Heart left ventricle (tissue), 16 donors: ENCODE measurements around the gene DYSF. TPM values are rescaled to one million over a fixed set of nuclear protein-coding genes. Genes with fewer than 3 reads are reported as not detected.

Source experiments
- ATAC-seq, 4 donors: fragments of 200-7000 bp; cut with Tn5 transposase; one replicate each; pipeline ENCODE4 v1.9.1; 2020 to 2022; ENCODE audit warnings: moderate library complexity in 4 of 4, mild to moderate bottlenecking in 3 of 4, moderate number of reproducible peaks in 1 of 4
- DNase-seq, 5 donors: peaks; one replicate each; pipeline ENCODE4 v3.0.0-alpha.2; 2020
- H3K27ac ChIP-seq, 12 donors: fragments of 200-600 bp; sonication (generic) in 4 of 12; one replicate each; pipeline versions ENCODE4 v1.5.0 to v1.8.0; 2016 to 2022; ENCODE audit warnings: mild to moderate bottlenecking in 2 of 12
- H3K27me3 ChIP-seq, 9 donors: fragments of 200-600 bp; sonication (generic) in 2 of 9; one replicate each; pipeline versions ENCODE4 v1.5.1 to v1.8.0; 2016 to 2022; ENCODE audit warnings: mild to moderate bottlenecking in 3 of 9
- H3K36me3 ChIP-seq, 9 donors: fragments of 200-600 bp; sonication (generic) in 2 of 9; one replicate each; pipeline versions ENCODE4 v1.5.0 to v1.8.0; 2018 to 2022; ENCODE audit warnings: mild to moderate bottlenecking in 2 of 9
- H3K4me1 ChIP-seq, 12 donors: fragments of 200-600 bp; sonication (generic) in 4 of 12; one replicate each; pipeline versions ENCODE4 v1.5.0 to v1.8.0; 2016 to 2022; ENCODE audit warnings: mild to moderate bottlenecking in 3 of 12
- H3K4me3 ChIP-seq, 12 donors: fragments of 200-600 bp; sonication (generic) in 4 of 12; one replicate each; pipeline versions ENCODE4 v1.5.0 to v1.8.0; 2017 to 2022; ENCODE audit warnings: mild to moderate bottlenecking in 9 of 12, moderate library complexity in 4 of 12
- H3K9me3 ChIP-seq, 12 donors: fragments of 200-600 bp; sonication (generic) in 4 of 12; one replicate each; pipeline versions ENCODE4 v1.5.0 to v1.8.0; 2016 to 2022; ENCODE audit warnings: mild to moderate bottlenecking in 1 of 12
- POLR2A ChIP-seq, 2 donors: fragments of 450-650 bp; IDR thresholded peaks; one replicate each; pipeline ENCODE4 v1.6.1; 2017; ENCODE audit warnings: antibody characterized with exemption in 2 of 2, mild to moderate bottlenecking in 2 of 2, moderate library complexity in 2 of 2
- WGBS, 4 donors: extraction: QIAGEN DNeasy Blood & Tissue Kit in 2 of 4; methylation state at CpG; one replicate each; pipeline versions ENCODE4 v1.1.5 to v1.1.7; 2013 to 2018; 5-methylcytosine and 5-hydroxymethylcytosine counted together
- intact Hi-C, 10 donors: fragments of 100-400 bp; cut with DNase I; formaldehyde crosslinking; loops; one replicate each; pipeline versions ENCODE4 v1.11.1 to v1.14.2; 2022
- polyA plus RNA-seq, 2 donors: library from polyadenylated mRNA; stranded (reverse); fragments of 200-250 nt; gene quantifications; one replicate each; pipeline ENCODE4 v1.2.3, GENCODE V29; 2013
- total RNA-seq, 9 donors: library from RNA; depleted of rRNA in 2 of 9; stranded (reverse); fragments of >200 nt in 2 of 9; fragmentation: NEBNext Ultra II Directional in 3 of 9; extraction: Animal tissue kit (Norgen Biotek cat#: 25700) in 3 of 9; gene quantifications; one replicate each; pipeline versions ENCODE4 v1.1.0 to v1.2.4, GENCODE V29; 2016 to 2023
- TF ChIP-seq, protein P1 (sequence below), 12 donors: fragments of 200-600 bp; sonication (generic) in 4 of 12; IDR thresholded peaks; one replicate each; pipeline versions ENCODE4 v1.5.0 to v1.8.0; 2018 to 2022; ENCODE audit warnings: antibody characterized with exemption in 12 of 12, mild to moderate bottlenecking in 5 of 12
- donor health status: ischemic (EF 13 %, LVEDD 7.1; RV severe dilation, severe dysfunction).
- donor health status: healthy with polysubstance abuse.
- donor health status: DM: no; HTN: yes; CAD: no.
- donor health status: DM: no; HTN: no; CAD: no.
- donor health status: ischemic (EF 25% LVEDD 6.9; RV normal size, moderate dysfunction).
- donor health status: ischemic (EF 25% LVEDD 5.7; RV mildly dilated, moderate dysfunction).
- donor health status: healthy.
- donor health status: DM: yes; HTN: yes; CAD: no.
- donor health status: ischemic (EF 35%, LVEDD 5.7; RV mildly dilated, moderate dysfunction).
- donor health status: nonischemic (EF 11% LVEDD 7.7; RV severe dilation, severe dysfunction).
- donor health status: DM: yes; HTN: yes; CAD: no.
- donor health status: PGD.
- donor health status: ischemic (EF 29% LVEDD 5.4; RV normal size, mild dysfunction).
- donor health status: nonischemic (EF 23%, LVEDD 6.1; RV moderate dilation, normal function).

DYSF gene
- total and polyA plus RNA-seq, 11 donors: 25.5 to 99.9 (median 78.6) TPM

DNA sequence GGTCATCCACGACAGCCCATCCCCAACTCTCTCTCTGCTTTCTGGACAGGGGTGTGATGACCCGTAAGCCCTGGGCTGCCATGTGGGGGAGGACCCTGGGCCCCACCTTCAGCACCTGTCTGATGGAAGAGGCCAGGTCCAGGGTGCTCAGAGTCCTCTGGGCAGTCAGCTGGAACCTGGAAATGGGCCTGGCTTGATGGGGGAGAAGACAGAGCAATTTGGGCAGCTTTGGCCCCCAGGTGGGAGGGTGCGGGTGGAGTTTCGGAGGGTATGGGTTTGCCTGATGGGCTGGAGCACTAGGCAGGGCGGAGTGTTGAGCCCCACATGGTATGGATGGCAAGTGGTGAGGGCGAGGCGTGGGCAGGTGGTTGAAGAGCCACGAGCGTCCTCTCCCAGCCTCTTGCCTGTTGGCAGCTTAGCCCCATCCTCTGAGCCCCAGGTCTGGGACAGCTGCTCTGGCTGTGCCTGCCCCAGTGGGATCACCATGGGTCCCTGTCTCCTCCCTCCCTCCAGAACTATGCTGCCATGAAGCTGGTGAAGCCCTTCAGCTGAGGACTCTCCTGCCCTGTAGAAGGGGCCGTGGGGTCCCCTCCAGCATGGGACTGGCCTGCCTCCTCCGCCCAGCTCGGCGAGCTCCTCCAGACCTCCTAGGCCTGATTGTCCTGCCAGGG, 232.7 kb downstream of the DYSF start:
- Histone ChIP-seq H3K27ac (peak overlapping the region in 3 of 12 donors; percentile 48 to 76 (median 70)), H3K9me3 (no peaks in the 10 kb centered on the region), H3K36me3 (peaks cover 0 to 50% (median 24%) of the 10 kb centered on the region in 9 donors), H3K4me3 (no peak overlapping the region), H3K4me1 (peaks cover 0 to 38% (median 0%) of the 10 kb centered on the region in 12 donors), H3K27me3 (no peaks in the 10 kb centered on the region)
- TF ChIP-seq, protein P1, sequence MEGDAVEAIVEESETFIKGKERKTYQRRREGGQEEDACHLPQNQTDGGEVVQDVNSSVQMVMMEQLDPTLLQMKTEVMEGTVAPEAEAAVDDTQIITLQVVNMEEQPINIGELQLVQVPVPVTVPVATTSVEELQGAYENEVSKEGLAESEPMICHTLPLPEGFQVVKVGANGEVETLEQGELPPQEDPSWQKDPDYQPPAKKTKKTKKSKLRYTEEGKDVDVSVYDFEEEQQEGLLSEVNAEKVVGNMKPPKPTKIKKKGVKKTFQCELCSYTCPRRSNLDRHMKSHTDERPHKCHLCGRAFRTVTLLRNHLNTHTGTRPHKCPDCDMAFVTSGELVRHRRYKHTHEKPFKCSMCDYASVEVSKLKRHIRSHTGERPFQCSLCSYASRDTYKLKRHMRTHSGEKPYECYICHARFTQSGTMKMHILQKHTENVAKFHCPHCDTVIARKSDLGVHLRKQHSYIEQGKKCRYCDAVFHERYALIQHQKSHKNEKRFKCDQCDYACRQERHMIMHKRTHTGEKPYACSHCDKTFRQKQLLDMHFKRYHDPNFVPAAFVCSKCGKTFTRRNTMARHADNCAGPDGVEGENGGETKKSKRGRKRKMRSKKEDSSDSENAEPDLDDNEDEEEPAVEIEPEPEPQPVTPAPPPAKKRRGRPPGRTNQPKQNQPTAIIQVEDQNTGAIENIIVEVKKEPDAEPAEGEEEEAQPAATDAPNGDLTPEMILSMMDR (IDR thresholded peaks at IDR 0.05): no peak
- no peak for TF ChIP-seq POLR2A (IDR thresholded peaks at IDR 0.05)
- DNase-seq (peak in 2 of 5 donors; percentile 10 to 64), ATAC-seq (no peak)
- 96 to 100% (median 98%) methylated on average over 11 to 13 of the region's 13 CpGs for WGBS, 4 donors
- intact Hi-C loops: loop anchor here in 3 of 10 donors (5.0 to 10.0 kb wide), 2 partner anchors 109 to 111 kb away; no protein-coding TSS in a partner anchor

DNA sequence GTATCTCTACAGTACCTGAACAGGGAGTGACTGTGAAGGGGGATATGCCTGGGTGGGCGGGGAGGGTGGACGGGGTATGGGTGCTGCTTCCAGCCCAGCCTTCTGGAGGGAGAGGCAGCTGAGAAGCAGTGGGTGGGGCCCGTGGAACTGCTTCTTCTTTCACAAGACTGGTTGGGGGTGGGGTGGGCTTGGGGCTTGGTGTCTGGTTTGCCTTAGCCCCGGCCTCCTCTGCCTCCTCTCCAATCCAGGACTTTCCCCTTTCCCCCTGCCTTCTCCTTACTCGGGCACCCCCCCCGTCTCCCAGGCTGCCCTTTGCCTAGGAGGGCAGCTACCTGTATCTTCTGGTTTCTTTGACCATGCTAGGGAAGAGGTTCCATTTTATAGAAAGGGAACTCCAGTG, 233.4 kb downstream of the DYSF start:
- Histone ChIP-seq H3K4me3 (no peak overlapping the region), H3K36me3 (peaks cover 0 to 43% (median 17%) of the 10 kb centered on the region in 9 donors), H3K27me3 (no peaks in the 10 kb centered on the region), H3K9me3 (no peaks in the 10 kb centered on the region), H3K4me1 (peaks cover 0 to 42% (median under 1%) of the 10 kb centered on the region in 12 donors), H3K27ac (no peak overlapping the region)
- DNase-seq: peak in 2 of 5 donors; percentile 0 to 18
- intact Hi-C loops: loop anchor here in 3 of 10 donors (5.0 to 10.0 kb wide), 2 partner anchors 108 to 111 kb away; no protein-coding TSS in a partner anchor
- TF ChIP-seq, protein P1 (IDR thresholded peaks at IDR 0.05): no peak
- TF ChIP-seq POLR2A (IDR thresholded peaks at IDR 0.05): no peak
- ATAC-seq: no peak
- 93 to 97% (median 95%) methylated on average over 6 of the region's 6 CpGs for WGBS, 4 donors

DNA sequence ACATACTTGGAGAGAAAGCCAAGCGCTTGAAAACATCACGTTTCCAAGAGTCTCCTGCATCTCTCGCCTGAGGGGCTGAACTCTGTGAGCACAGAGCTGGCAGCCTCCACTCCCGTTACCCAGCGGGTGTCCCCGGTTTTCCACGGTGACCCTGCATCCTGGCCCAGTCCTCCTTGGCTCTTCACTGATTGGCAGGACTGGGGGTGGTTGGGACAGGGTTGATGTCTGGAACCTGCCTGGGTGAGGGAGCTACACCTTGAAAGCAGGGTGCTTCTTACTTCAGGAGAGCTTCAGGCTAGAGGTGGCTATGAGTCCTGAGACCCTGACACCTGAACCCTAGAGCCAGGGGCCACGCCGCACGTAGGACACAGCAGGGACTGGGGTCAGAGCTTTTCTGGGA, 234.1 kb downstream of the DYSF start:
- ATAC-seq: no peak
- TF ChIP-seq, protein P1 (IDR thresholded peaks at IDR 0.05): no peak
- TF ChIP-seq POLR2A (IDR thresholded peaks at IDR 0.05): no peak
- WGBS, 4 donors: 88 to 96% (median 92%) methylated on average over 10 of the region's 10 CpGs
- Histone ChIP-seq H3K27ac (no peak overlapping the region), H3K36me3 (peaks cover 0 to 38% (median 17%) of the 10 kb centered on the region in 9 donors), H3K9me3 (no peaks in the 10 kb centered on the region), H3K4me1 (peaks cover 0 to 48% (median 2%) of the 10 kb centered on the region in 12 donors), H3K27me3 (no peaks in the 10 kb centered on the region), H3K4me3 (no peak overlapping the region)
- intact Hi-C loops: loop anchor here in 3 of 10 donors (5.0 to 10.0 kb wide), 2 partner anchors 107 to 110 kb away; no protein-coding TSS in a partner anchor
- DNase-seq: peak in 2 of 5 donors; percentile 19 to 45

DNA sequence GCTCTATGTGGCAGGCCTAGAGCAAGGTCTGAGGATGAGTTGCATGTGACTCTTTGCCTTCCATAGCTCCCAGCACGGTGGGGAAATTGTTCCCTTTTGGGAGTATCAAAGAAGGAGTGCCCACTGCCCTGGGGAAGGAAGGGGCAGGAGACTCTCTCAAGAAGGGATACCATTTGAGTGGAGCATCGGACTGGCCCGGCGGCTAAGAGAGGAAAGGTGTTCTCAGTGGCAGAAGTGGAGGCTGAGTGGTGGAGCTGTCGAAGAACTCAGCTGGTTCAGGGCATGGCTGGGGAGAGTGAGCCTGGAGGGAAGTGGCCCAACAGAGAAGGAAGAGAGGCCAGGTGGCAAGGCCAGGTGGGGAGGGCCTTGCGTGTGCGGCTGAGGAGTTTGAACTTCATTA, 235.2 kb downstream of the DYSF start:
- no peak for TF ChIP-seq POLR2A (IDR thresholded peaks at IDR 0.05)
- TF ChIP-seq, protein P1 (IDR thresholded peaks at IDR 0.05): no peak
- DNase-seq (peak in 2 of 5 donors; percentile 10 to 20), ATAC-seq (no peak)
- H3K36me3 ChIP-seq: peaks cover 0 to 33% (median 9%) of the 10 kb centered on the region in 9 donors
- H3K4me3 ChIP-seq: no peak overlapping the region
- WGBS, 4 donors: 91 to 97% (median 95%) methylated on average over 7 of the region's 7 CpGs
- peaks cover 0 to 39% (median 2%) of the 10 kb centered on the region in 12 donors for H3K4me1 ChIP-seq
- no peak overlapping the region for H3K27ac ChIP-seq
- H3K9me3 ChIP-seq: no peaks in the 10 kb centered on the region
- H3K27me3 ChIP-seq: no peaks in the 10 kb centered on the region
- intact Hi-C loops: loop anchor here in 3 of 10 donors (5.0 to 10.0 kb wide), 2 partner anchors 106 to 109 kb away; no protein-coding TSS in a partner anchor
